ENCODE data around the gene MRPL49. TPM values are rescaled to one million over a fixed set of nuclear protein-coding genes. Genes with fewer than 3 reads are reported as not detected.

Gene MRPL49
- total RNA-seq, 1 donor from 2014 or later = 53.7 TPM

- Histone ChIP-seq H3K4me1 (peaks cover 25% of the 10 kb centered on the region), H3K9me3 (no peaks in the 10 kb centered on the region), H3K27me3 (no peaks in the 10 kb centered on the region), H3K4me3 (no peak overlapping the region), H3K27ac (no peak overlapping the region), H3K36me3 (peaks cover 26% of the 10 kb centered on the region)
- intact Hi-C loops (cut with DNase I) = no loop called here
- TF ChIP-seq CTCF (IDR thresholded peaks at IDR 0.05) = peak; percentile 100
- ATAC-seq (peak; percentile 72), DNase-seq (peak; percentile 88)
Observed at GRCh38 chr11:65110354-65110861, 11.7 kb upstream of the MRPL49 start.

- Histone ChIP-seq H3K27ac (no peak overlapping the region), H3K4me3 (peak overlapping the region; percentile 61), H3K27me3 (no peaks in the 10 kb centered on the region), H3K9me3 (no peaks in the 10 kb centered on the region), H3K36me3 (peaks cover 25% of the 10 kb centered on the region), H3K4me1 (peaks cover 32% of the 10 kb centered on the region)
- DNase-seq (no peak), ATAC-seq (no peak)
- TF ChIP-seq CTCF (IDR thresholded peaks at IDR 0.05) = no peak
- intact Hi-C loops (cut with DNase I) = no loop called here
Observed at GRCh38 chr11:65111159-65111743, 10.9 kb upstream of the MRPL49 start.

GRCh38 chr11:65111744-65112545 lies 10.2 kb upstream of the MRPL49 start, which contains the start of gene TM7SF2:
Gene TM7SF2 (plus strand): TSS chr11:65111872. CDS start chr11:65112016, 144 bp downstream.
- peak; percentile 89 for ATAC-seq
- Histone ChIP-seq H3K4me1 (peaks cover 39% of the 10 kb centered on the region), H3K36me3 (peaks cover 25% of the 10 kb centered on the region), H3K4me3 (peak within 1 kb of the TSS; percentile 61), H3K9me3 (no peaks in the 10 kb centered on the region), H3K27me3 (no peaks in the 10 kb centered on the region), H3K27ac (peak within 1 kb of the TSS; percentile 58)
- DNase-seq = peak; percentile 98
- TF ChIP-seq CTCF (IDR thresholded peaks at IDR 0.05) = no peak
- intact Hi-C loops (cut with DNase I) = no loop called here

GRCh38 chr11:65112546-65113360 lies 9.4 kb upstream of the MRPL49 start:
- Histone ChIP-seq H3K4me3 (peak overlapping the region; percentile 61), H3K27me3 (no peaks in the 10 kb centered on the region), H3K36me3 (peaks cover 24% of the 10 kb centered on the region), H3K4me1 (peaks cover 40% of the 10 kb centered on the region), H3K9me3 (no peaks in the 10 kb centered on the region), H3K27ac (peak overlapping the region; percentile 58)
- DNase-seq (peak; percentile 89), ATAC-seq (peak; percentile 71)
- peak; percentile 88 for TF ChIP-seq CTCF (IDR thresholded peaks at IDR 0.05)
- intact Hi-C loops (cut with DNase I) = no loop called here

- Histone ChIP-seq H3K4me1 (peaks cover 44% of the 10 kb centered on the region), H3K36me3 (peaks cover 22% of the 10 kb centered on the region), H3K27me3 (no peaks in the 10 kb centered on the region), H3K4me3 (peak overlapping the region; percentile 61), H3K9me3 (no peaks in the 10 kb centered on the region), H3K27ac (no peak overlapping the region)
- ATAC-seq (no peak), DNase-seq (no peak)
- TF ChIP-seq CTCF (IDR thresholded peaks at IDR 0.05) = no peak
- intact Hi-C loops (cut with DNase I) = no loop called here
Observed at GRCh38 chr11:65113361-65113756, 8.8 kb upstream of the MRPL49 start.
